ENCODE results near the gene PCDHA11. TPM values are rescaled to one million over a fixed set of nuclear protein-coding genes. Genes with fewer than 3 reads are reported as not detected.
"Not testable (repeated sequence)": the region's sequence is repeated elsewhere in the genome, so short reads cannot be mapped to it uniquely, and the experiment has no call there.

PCDHA11 gene
- polyA plus RNA-seq, 1 donor, result 0.30 TPM

GRCh38 chr5:140849831-140850634 lies 18.7 kb upstream of the PCDHA11 start:
- not testable (repeated sequence) for DNase-seq

- DNase-seq, result no peak
Measured at GRCh38 chr5:140855772-140856674, 12.7 kb upstream of the PCDHA11 start, which contains the start of gene PCDHA10. TSS of gene PCDHA10 (plus strand) at chr5:140855897. CDS start at chr5:140856049, 152 bp downstream.

GRCh38 chr5:140857177-140857986 lies 11.4 kb upstream of the PCDHA11 start:
- no peak for DNase-seq

GRCh38 chr5:140857987-140858240 lies 10.8 kb upstream of the PCDHA11 start:
- no peak for DNase-seq

- no peak for DNase-seq
Measured at GRCh38 chr5:140862441-140863295, 6.1 kb upstream of the PCDHA11 start.

GRCh38 chr5:140869555-140869886 lies 764 bp downstream of the PCDHA11 start:
- no peak for DNase-seq

GRCh38 chr5:140870221-140871201 lies 1.8 kb downstream of the PCDHA11 start:
- no peak for DNase-seq

- DNase-seq, result no peak
Measured at GRCh38 chr5:140875085-140876065, 6.6 kb downstream of the PCDHA11 start, which contains the start of gene PCDHA12. TSS of gene PCDHA12 (plus strand) at chr5:140875308. CDS start at chr5:140875473, 165 bp downstream.

GRCh38 chr5:140876541-140877261 lies 7.9 kb downstream of the PCDHA11 start:
- DNase-seq, result not testable (repeated sequence)

GRCh38 chr5:140877262-140877581 lies 8.5 kb downstream of the PCDHA11 start:
- DNase-seq, result no peak

- DNase-seq, result no peak
Measured at GRCh38 chr5:140881889-140882590, 13.3 kb downstream of the PCDHA11 start, which contains the start of gene PCDHA13. TSS of gene PCDHA13 (plus strand) at chr5:140882124. CDS start at chr5:140882269, 145 bp downstream.

GRCh38 chr5:140882591-140882899 lies 13.8 kb downstream of the PCDHA11 start:
- no peak for DNase-seq

GRCh38 chr5:140883373-140883772 lies 14.6 kb downstream of the PCDHA11 start:
- DNase-seq, result no peak

- no peak for DNase-seq
Measured at GRCh38 chr5:140883927-140884697, 15.4 kb downstream of the PCDHA11 start.

- DNase-seq, result no peak
Measured at GRCh38 chr5:140916325-140916724, 47.6 kb downstream of the PCDHA11 start.
